Right lobe of liver (tissue), 4 donors: ENCODE measurements around the gene TOR1B.

ENCODE experiments used
- CTCF ChIP-seq, 4 donors: fragments of 200-600 bp in 3 of 4; fragments of 450-650 bp in 1 of 4; IDR thresholded peaks; one replicate each; pipeline versions ENCODE4 v1.5.1 to v1.8.0; 2016 to 2022; ENCODE audit warnings: antibody characterized with exemption in 4 of 4, mild to moderate bottlenecking in 2 of 4
- POLR2A ChIP-seq: fragments of 450-650 bp; IDR thresholded peaks from one replicate; pipeline ENCODE4 v1.6.1; 2017; ENCODE audit warnings: antibody characterized with exemption, mild to moderate bottlenecking
- donor health status: DM: no; HTN: no; CAD: no.
- donor health status: DM: no; HTN: no; CAD: no.
- donor health status: DM: no; HTN: yes; CAD: no.

- TF ChIP-seq CTCF (IDR thresholded peaks at IDR 0.05), result no peak
- no peak for TF ChIP-seq POLR2A
These were observed 8.4 kb upstream of the TOR1B start for GRCh38 chr9:129794549-129794948.
